WTC11 (cell line): ENCODE measurements around the gene EPSTI1. TPM values are rescaled to one million over a fixed set of nuclear protein-coding genes. Genes with fewer than 3 reads are reported as not detected.

ENCODE experiments used
- ATAC-seq: fragments of 200-7000 bp; cut with Tn5 transposase; 2 replicates; pipeline ENCODE4 v1.10.0; 2021; ENCODE audit warnings: mild to moderate bottlenecking, moderate library complexity
- CTCF ChIA-PET: fragments of 300-600 bp; sonication (Branson Sonifier 250); formaldehyde crosslinking; loops from one replicate; lab custom pipeline; 2021; ENCODE audit warnings: antibody characterized with exemption; lab: Charles Lee
- POLR2A ChIA-PET: fragments of 350-600 bp; sonication (Branson Sonifier 250); formaldehyde crosslinking; loops from one replicate; lab custom pipeline; 2021; ENCODE audit warnings: antibody characterized with exemption; lab: Charles Lee
- DNase-seq: peaks from one replicate; pipeline ENCODE4 v3.0.0; 2021; ENCODE audit warnings: low spot score
- H3K27ac Mint-ChIP-seq: 2 replicates; pipeline ENCODE4 v1.8.0; 2021; ENCODE audit warnings: mixed read lengths
- H3K27me3 Mint-ChIP-seq: 2 replicates; pipeline ENCODE4 v1.8.0; 2021; ENCODE audit warnings: low read depth, mild to moderate bottlenecking, moderate library complexity, mixed read lengths
- H3K36me3 Mint-ChIP-seq: 2 replicates; pipeline ENCODE4 v1.8.0; 2021; ENCODE audit warnings: mixed read lengths
- H3K4me1 Mint-ChIP-seq: 2 replicates; pipeline ENCODE4 v1.8.0; 2022; ENCODE audit warnings: mixed read lengths
- H3K4me3 Mint-ChIP-seq: 2 replicates; pipeline ENCODE4 v1.8.0; 2021; ENCODE audit warnings: mild to moderate bottlenecking, moderate library complexity, mixed read lengths
- H3K9me3 Mint-ChIP-seq: 2 replicates; pipeline ENCODE4 v1.8.0; 2021; ENCODE audit warnings: mixed read lengths
- ATF2 ChIP-seq: sonication (generic); formaldehyde crosslinking; IDR thresholded peaks from 2 replicates; pipeline ENCODE4 v1.8.1; 2022; ENCODE audit warnings: low read depth, missing genetic modification reagents, borderline replicate concordance
- CREM ChIP-seq: sonication (generic); formaldehyde crosslinking; IDR thresholded peaks from 2 replicates; pipeline ENCODE4 v1.8.1; 2022; ENCODE audit warnings: mild to moderate bottlenecking, missing genetic modification reagents, moderate library complexity
- HMGXB4 ChIP-seq: sonication (generic); formaldehyde crosslinking; IDR thresholded peaks from 2 replicates; pipeline ENCODE4 v1.8.1; 2023; ENCODE audit warnings: mild to moderate bottlenecking, moderate library complexity, missing genetic modification reagents
- SOX15 ChIP-seq: fragments of 250-450 bp; sonication (Bioruptor Pico); IDR thresholded peaks from 2 replicates; pipeline ENCODE4 v1.9.0; 2021; ENCODE audit warnings: mild to moderate bottlenecking
- TP53 ChIP-seq: sonication (generic); formaldehyde crosslinking; IDR thresholded peaks from 2 replicates; pipeline ENCODE4 v1.8.1; 2023; ENCODE audit warnings: mild to moderate bottlenecking, missing genetic modification reagents
- USF1 ChIP-seq: sonication (generic); formaldehyde crosslinking; IDR thresholded peaks from 2 replicates; pipeline ENCODE4 v1.8.0; 2022; ENCODE audit warnings: mild to moderate bottlenecking, missing genetic modification reagents
- ZNF263 ChIP-seq: sonication (generic); formaldehyde crosslinking; IDR thresholded peaks from 2 replicates; pipeline ENCODE4 v1.8.1; 2022; ENCODE audit warnings: low read depth, mild to moderate bottlenecking, moderate library complexity, missing genetic modification reagents
- ZNF423 ChIP-seq: fragments of 250-450 bp; sonication (Bioruptor Pico); IDR thresholded peaks from 2 replicates; pipeline ENCODE4 v2.1.2; 2022; ENCODE audit warnings: mild to moderate bottlenecking, moderate library complexity
- total RNA-seq: library from RNA; stranded (reverse); gene quantifications from 3 replicates; pipeline ENCODE4 v1.2.3, GENCODE V29; 2021
- TF ChIP-seq, protein P1 (sequence below): sonication (generic); formaldehyde crosslinking; IDR thresholded peaks from 2 replicates; pipeline ENCODE4 v1.8.0; 2023; ENCODE audit warnings: mild to moderate bottlenecking, missing genetic modification reagents
- TF ChIP-seq, protein P2 (sequence below): sonication (generic); formaldehyde crosslinking; conservative IDR thresholded peaks from 2 replicates; pipeline ENCODE4 v1.8.1; 2022; ENCODE audit warnings: mild to moderate bottlenecking, missing genetic modification reagents
- TF ChIP-seq, protein P3 (sequence below): sonication (generic); formaldehyde crosslinking; IDR thresholded peaks from 2 replicates; pipeline ENCODE4 v1.8.0; 2023; ENCODE audit warnings: missing genetic modification reagents
- TF ChIP-seq, protein P4 (sequence below): sonication (generic); formaldehyde crosslinking; IDR thresholded peaks from 2 replicates; pipeline ENCODE4 v1.8.0; 2022; ENCODE audit warnings: mild to moderate bottlenecking, missing genetic modification reagents
- TF ChIP-seq, protein P5 (sequence below): sonication (generic); formaldehyde crosslinking; IDR thresholded peaks from 2 replicates; pipeline ENCODE4 v1.8.1; 2022; ENCODE audit warnings: missing genetic modification reagents, borderline replicate concordance
- TF ChIP-seq, protein P6 (sequence below): fragments of 250-450 bp; sonication (Bioruptor Pico); IDR thresholded peaks from 2 replicates; pipeline ENCODE4 v1.8.0; 2021; ENCODE audit warnings: mild to moderate bottlenecking

EPSTI1 gene
- total RNA-seq, 1 experiment from 2014 or later = 2.1 TPM

GRCh38 chr13:42873081-42873480 is 119.0 kb downstream of the EPSTI1 start:
- CTCF ChIA-PET = no interaction called here
- POLR2A ChIA-PET = no interaction called here
- no peak for TF ChIP-seq ATF2 (CRISPR knock-in tag)
- TF ChIP-seq, protein P1, sequence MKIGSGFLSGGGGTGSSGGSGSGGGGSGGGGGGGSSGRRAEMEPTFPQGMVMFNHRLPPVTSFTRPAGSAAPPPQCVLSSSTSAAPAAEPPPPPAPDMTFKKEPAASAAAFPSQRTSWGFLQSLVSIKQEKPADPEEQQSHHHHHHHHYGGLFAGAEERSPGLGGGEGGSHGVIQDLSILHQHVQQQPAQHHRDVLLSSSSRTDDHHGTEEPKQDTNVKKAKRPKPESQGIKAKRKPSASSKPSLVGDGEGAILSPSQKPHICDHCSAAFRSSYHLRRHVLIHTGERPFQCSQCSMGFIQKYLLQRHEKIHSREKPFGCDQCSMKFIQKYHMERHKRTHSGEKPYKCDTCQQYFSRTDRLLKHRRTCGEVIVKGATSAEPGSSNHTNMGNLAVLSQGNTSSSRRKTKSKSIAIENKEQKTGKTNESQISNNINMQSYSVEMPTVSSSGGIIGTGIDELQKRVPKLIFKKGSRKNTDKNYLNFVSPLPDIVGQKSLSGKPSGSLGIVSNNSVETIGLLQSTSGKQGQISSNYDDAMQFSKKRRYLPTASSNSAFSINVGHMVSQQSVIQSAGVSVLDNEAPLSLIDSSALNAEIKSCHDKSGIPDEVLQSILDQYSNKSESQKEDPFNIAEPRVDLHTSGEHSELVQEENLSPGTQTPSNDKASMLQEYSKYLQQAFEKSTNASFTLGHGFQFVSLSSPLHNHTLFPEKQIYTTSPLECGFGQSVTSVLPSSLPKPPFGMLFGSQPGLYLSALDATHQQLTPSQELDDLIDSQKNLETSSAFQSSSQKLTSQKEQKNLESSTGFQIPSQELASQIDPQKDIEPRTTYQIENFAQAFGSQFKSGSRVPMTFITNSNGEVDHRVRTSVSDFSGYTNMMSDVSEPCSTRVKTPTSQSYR (CRISPR knock-in tag) = no peak
- TF ChIP-seq, protein P2, sequence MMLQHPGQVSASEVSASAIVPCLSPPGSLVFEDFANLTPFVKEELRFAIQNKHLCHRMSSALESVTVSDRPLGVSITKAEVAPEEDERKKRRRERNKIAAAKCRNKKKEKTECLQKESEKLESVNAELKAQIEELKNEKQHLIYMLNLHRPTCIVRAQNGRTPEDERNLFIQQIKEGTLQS = no peak
- no peak for TF ChIP-seq USF1 (CRISPR knock-in tag)
- no peak for TF ChIP-seq CREM (CRISPR knock-in tag)
- TF ChIP-seq SOX15 (CRISPR knock-in tag) = no peak
- TF ChIP-seq, protein P3, sequence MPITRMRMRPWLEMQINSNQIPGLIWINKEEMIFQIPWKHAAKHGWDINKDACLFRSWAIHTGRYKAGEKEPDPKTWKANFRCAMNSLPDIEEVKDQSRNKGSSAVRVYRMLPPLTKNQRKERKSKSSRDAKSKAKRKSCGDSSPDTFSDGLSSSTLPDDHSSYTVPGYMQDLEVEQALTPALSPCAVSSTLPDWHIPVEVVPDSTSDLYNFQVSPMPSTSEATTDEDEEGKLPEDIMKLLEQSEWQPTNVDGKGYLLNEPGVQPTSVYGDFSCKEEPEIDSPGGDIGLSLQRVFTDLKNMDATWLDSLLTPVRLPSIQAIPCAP = no peak
- no peak for TF ChIP-seq TP53 (CRISPR knock-in tag)
- TF ChIP-seq ZNF423 (CRISPR knock-in tag) = no peak
- TF ChIP-seq, protein P4, sequence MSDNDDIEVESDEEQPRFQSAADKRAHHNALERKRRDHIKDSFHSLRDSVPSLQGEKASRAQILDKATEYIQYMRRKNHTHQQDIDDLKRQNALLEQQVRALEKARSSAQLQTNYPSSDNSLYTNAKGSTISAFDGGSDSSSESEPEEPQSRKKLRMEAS = no peak
- TF ChIP-seq, protein P5, sequence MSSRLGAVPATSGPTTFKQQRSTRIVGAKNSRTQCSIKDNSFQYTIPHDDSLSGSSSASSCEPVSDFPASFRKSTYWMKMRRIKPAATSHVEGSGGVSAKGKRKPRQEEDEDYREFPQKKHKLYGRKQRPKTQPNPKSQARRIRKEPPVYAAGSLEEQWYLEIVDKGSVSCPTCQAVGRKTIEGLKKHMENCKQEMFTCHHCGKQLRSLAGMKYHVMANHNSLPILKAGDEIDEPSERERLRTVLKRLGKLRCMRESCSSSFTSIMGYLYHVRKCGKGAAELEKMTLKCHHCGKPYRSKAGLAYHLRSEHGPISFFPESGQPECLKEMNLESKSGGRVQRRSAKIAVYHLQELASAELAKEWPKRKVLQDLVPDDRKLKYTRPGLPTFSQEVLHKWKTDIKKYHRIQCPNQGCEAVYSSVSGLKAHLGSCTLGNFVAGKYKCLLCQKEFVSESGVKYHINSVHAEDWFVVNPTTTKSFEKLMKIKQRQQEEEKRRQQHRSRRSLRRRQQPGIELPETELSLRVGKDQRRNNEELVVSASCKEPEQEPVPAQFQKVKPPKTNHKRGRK (CRISPR knock-in tag) = no peak
- TF ChIP-seq HMGXB4 = no peak
- no peak for TF ChIP-seq ZNF263 (CRISPR knock-in tag)
- TF ChIP-seq, protein P6, sequence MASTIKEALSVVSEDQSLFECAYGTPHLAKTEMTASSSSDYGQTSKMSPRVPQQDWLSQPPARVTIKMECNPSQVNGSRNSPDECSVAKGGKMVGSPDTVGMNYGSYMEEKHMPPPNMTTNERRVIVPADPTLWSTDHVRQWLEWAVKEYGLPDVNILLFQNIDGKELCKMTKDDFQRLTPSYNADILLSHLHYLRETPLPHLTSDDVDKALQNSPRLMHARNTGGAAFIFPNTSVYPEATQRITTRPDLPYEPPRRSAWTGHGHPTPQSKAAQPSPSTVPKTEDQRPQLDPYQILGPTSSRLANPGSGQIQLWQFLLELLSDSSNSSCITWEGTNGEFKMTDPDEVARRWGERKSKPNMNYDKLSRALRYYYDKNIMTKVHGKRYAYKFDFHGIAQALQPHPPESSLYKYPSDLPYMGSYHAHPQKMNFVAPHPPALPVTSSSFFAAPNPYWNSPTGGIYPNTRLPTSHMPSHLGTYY (CRISPR knock-in tag) = no peak
- no peak for ATAC-seq
- H3K27ac Mint-ChIP-seq = peak overlapping the region; percentile 97
- H3K9me3 Mint-ChIP-seq = no peaks in the 10 kb centered on the region
- peak overlapping the region; percentile 96 for H3K4me3 Mint-ChIP-seq
- DNase-seq = no peak
- H3K4me1 Mint-ChIP-seq = peaks cover 59% of the 10 kb centered on the region
- H3K27me3 Mint-ChIP-seq = peaks cover under 1% of the 10 kb centered on the region
- peaks cover 42% of the 10 kb centered on the region for H3K36me3 Mint-ChIP-seq
